ENCODE data around the gene AIF1. TPM values are rescaled to one million over a fixed set of nuclear protein-coding genes. Genes with fewer than 3 reads are reported as not detected.

Gene AIF1
- total and polyA plus RNA-seq, 3 donors from 2014 or later: 2.9 to 34.8 (median 6.3) TPM

DNA sequence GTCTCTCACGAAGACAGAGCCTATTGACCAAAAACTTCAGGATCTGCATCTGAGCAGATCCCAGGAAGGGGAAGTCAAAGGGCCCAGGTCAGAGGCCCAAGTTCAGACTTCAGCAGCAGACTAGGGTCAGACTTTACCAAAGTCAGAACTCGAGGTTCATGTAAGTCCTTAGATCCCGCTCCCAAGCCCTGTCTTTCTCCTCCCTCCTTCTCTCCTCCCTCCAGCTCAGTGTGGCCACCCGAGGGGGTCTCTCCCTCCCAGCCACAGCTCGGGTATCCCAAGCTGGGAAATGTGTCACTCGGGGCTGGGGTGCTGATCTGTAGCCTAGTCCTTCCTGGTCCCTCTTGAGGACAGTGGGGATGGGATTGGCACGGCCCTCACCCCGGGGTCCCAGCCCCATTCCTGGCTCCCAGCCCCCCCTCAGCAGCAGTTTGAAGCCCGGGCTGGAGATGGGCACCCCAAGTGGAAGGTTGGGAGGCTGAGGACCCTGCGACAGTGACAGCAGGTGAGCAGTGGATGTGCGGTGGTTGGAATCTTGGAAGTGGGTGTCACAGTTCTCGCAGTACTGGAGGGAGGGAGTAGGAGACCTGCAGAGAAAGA, 47.2 kb downstream of the AIF1 start:
- intact Hi-C loops (cut with DNase I; ENCODE audit: low total_unique reads): no loop called here
- H3K27me3 ChIP-seq: no peaks in the 10 kb centered on the region
- H3K4me1 ChIP-seq: peaks cover 48% of the 10 kb centered on the region
- no peak overlapping the region for H3K4me3 ChIP-seq
- no peak for DNase-seq
- TF ChIP-seq, protein P1, sequence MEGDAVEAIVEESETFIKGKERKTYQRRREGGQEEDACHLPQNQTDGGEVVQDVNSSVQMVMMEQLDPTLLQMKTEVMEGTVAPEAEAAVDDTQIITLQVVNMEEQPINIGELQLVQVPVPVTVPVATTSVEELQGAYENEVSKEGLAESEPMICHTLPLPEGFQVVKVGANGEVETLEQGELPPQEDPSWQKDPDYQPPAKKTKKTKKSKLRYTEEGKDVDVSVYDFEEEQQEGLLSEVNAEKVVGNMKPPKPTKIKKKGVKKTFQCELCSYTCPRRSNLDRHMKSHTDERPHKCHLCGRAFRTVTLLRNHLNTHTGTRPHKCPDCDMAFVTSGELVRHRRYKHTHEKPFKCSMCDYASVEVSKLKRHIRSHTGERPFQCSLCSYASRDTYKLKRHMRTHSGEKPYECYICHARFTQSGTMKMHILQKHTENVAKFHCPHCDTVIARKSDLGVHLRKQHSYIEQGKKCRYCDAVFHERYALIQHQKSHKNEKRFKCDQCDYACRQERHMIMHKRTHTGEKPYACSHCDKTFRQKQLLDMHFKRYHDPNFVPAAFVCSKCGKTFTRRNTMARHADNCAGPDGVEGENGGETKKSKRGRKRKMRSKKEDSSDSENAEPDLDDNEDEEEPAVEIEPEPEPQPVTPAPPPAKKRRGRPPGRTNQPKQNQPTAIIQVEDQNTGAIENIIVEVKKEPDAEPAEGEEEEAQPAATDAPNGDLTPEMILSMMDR (IDR thresholded peaks at IDR 0.05): no peak
- no peak for TF ChIP-seq POLR2A (IDR thresholded peaks at IDR 0.05)
- no peak overlapping the region for H3K27ac ChIP-seq
- no peaks in the 10 kb centered on the region for H3K9me3 ChIP-seq
- WGBS, 2 donors: 85 to 88% methylated on average over 9 to 12 of the region's 12 CpGs
- H3K36me3 ChIP-seq (ENCODE audit: low read depth, missing control alignments): no peaks in the 10 kb centered on the region

DNA sequence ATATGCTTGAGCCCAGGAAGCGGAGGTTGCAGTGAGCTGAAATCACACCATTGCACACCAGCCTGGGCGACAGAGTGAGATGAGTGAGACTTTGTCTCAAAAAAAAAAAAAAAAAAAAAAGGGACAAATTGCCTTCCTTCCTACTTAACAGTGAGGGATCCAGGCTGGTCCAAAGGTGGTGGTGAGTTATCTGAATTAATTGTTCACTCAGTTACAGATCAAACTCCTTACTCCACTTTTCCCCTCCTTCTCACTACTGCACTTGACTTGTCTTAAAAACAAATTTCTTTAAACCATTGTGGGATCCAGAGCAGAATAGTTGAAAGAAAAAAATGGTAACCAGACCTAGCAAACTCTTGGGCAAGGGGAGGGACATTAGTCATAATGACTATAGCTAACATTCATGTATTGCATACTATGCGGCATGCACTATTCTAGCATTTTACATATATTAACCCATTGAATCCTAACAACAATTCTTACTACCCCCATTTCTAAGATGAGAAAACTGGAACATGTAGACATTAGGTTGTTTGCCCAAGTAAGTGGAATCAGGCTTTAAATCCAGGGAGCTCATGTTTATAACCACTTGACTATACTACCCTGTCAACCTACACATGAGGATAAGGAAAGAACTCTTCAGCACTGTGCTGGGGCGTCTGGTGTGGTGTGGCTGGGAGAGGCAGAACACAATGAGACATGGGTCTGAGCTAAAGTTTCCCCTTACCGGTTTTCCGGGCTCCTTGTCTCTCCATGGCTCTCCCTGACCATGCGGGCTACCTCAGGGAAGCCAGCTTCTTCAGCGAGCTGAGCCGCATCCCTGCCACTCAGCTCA, 48.3 kb downstream of the AIF1 start:
- H3K9me3 ChIP-seq: no peaks in the 10 kb centered on the region
- no peak for DNase-seq
- H3K4me1 ChIP-seq: peaks cover 47% of the 10 kb centered on the region
- TF ChIP-seq, protein P1 (IDR thresholded peaks at IDR 0.05): no peak
- no peak for TF ChIP-seq POLR2A (IDR thresholded peaks at IDR 0.05)
- peak overlapping the region; percentile 81 to 93 for H3K4me3 ChIP-seq
- intact Hi-C loops (cut with DNase I; ENCODE audit: low total_unique reads): no loop called here
- no peaks in the 10 kb centered on the region for H3K27me3 ChIP-seq
- no peaks in the 10 kb centered on the region for H3K36me3 ChIP-seq (ENCODE audit: low read depth, missing control alignments)
- WGBS, 2 donors: 39 to 45% methylated on average over 9 of the region's 9 CpGs
- H3K27ac ChIP-seq: peak overlapping the region; percentile 90 to 97

DNA sequence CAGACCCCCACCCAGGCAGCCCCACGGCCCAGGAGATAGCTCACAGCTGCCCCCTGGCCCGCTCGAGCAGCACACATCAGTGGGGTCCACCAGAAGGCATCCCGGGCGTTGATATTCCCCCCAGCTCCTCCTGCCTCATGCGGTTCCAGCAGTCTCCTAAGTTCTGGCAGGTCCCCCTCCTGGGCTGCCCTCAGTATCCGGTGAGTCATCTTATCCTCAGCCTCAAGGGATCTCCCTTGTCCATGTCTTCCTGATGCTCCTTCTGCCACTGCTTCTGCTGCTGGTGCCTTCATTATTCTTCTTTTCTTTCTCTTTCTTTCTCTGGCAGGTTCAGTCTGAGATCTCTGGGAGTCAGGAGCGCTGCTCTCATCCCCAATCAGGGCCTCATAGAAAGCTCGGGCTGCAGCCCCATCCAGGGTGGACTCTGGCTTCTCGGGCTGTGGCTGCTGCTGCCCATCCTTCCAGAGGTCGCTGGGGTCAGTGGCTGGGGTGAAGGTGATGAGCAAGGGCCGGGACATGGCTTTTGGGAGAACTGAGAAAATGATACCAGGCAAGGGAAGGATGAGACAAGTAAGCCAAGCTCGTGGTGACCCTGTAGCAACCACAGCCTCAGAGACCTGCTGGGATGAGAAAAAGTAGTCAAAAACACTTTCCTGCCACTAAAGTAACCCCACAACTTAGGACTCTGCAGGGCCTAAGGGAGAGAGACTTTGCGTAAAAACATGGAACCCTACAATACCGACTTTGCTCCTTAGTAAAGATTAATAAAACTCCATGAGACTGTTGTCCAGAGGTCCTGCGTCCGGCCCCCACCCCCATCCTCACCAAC, 49.1 kb downstream of the AIF1 start:
- Histone ChIP-seq H3K4me3 (peak overlapping the region; percentile 81 to 93), H3K36me3 (ENCODE audit: low read depth, missing control alignments) (no peaks in the 10 kb centered on the region), H3K27me3 (no peaks in the 10 kb centered on the region), H3K4me1 (peaks cover 40% of the 10 kb centered on the region), H3K9me3 (no peaks in the 10 kb centered on the region), H3K27ac (peak overlapping the region; percentile 90 to 97)
- intact Hi-C loops (cut with DNase I; ENCODE audit: low total_unique reads): no loop called here
- TF ChIP-seq, protein P1 (IDR thresholded peaks at IDR 0.05): no peak
- TF ChIP-seq POLR2A (IDR thresholded peaks at IDR 0.05): no peak
- WGBS, 2 donors: 5 to 7% methylated on average over 16 to 17 of the region's 17 CpGs
- peak; percentile 33 for DNase-seq

DNA sequence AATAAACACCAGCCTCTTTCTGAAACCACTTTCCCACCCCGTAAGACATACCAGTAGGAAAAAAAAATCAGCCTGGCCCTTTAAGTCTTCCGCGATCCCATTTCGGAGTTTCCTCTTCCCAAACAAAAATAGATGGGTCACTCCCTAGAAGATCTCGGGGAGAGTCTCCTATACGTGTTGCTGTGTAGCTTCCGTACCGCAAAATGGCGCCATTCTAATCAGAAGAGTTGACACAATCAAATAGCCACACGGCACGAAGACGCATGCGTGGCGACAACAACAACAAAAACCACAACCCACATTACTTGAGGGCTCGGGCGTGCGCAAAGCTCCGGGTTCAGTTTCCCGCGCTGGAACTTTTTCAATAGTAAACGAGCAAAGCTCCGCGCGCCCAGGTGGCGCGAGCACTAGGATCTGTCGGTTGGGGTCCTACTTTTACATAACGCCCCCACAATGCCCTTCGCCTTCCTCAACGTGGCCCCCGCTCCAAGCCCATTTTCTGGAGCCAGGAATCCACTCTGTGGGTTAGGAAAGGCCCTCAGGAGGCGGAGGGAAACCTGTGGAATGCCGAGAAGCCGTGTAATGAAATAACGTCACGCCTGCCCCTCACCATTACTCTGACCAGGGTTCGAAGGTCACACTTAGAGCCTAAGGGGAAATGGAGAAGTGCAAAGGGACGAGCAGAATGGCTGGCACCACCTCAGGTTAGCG, 49.9 kb downstream of the AIF1 start, which contains the start of gene GPANK1:
Gene GPANK1 (minus strand): TSS at position 208 of the 711 bp plus-strand sequence. CDS start 519 bp downstream, outside the sequence.
- H3K9me3 ChIP-seq: no peaks in the 10 kb centered on the region
- no peak for TF ChIP-seq POLR2A (IDR thresholded peaks at IDR 0.05)
- TF ChIP-seq, protein P1 (IDR thresholded peaks at IDR 0.05): no peak
- H3K4me1 ChIP-seq: peaks cover 33% of the 10 kb centered on the region
- DNase-seq: peak; percentile 97
- H3K36me3 ChIP-seq (ENCODE audit: low read depth, missing control alignments): no peaks in the 10 kb centered on the region
- intact Hi-C loops (cut with DNase I; ENCODE audit: low total_unique reads): no loop called here
- peak within 1 kb of the TSS; percentile 81 to 93 for H3K4me3 ChIP-seq
- WGBS, 2 donors: 0 to 1% methylated on average over 20 to 39 of the region's 39 CpGs
- no peaks in the 10 kb centered on the region for H3K27me3 ChIP-seq
- peak within 1 kb of the TSS; percentile 90 to 97 for H3K27ac ChIP-seq
